ENCODE results near the gene PAQR9.

- no peak for TF ChIP-seq POLR2A (IDR thresholded peaks at IDR 0.05; ENCODE audit: low read depth, low read length)
- no peak for TF ChIP-seq TAF1 (IDR thresholded peaks at IDR 0.05; ENCODE audit: borderline replicate concordance, low read depth, low read length)
These were observed 19.1 kb downstream of the PAQR9 start for GRCh38 chr3:142944342-142944741.
